H1 (cell line): ENCODE results near the gene OR2V1.

Experiments used
- CTCF ChIP-seq, 3 experiments: IDR thresholded peaks; 1 replicate in 2 of 3; 2 replicates in 1 of 3; pipeline versions ENCODE4 v1.5.1 to v1.6.1; 2011; ENCODE audit warnings: low read length in 3 of 3, mild to moderate bottlenecking in 3 of 3, inconsistent platforms in 2 of 3, low read depth in 1 of 3, moderate library complexity in 1 of 3; ENCODE audit not compliant: insufficient read depth in 1 of 3; ENCODE audit errors: control extremely low read depth in 1 of 3
- POLR2A ChIP-seq, 2 experiments: IDR thresholded peaks; 1 replicate in 1 of 2; 2 replicates in 1 of 2; pipeline ENCODE4 v1.6.1; 2011; ENCODE audit warnings: low read depth in 2 of 2, low read length in 2 of 2, mild to moderate bottlenecking in 2 of 2; ENCODE audit errors: control extremely low read depth in 1 of 2

GRCh38 chr5:181081989-181082388 lies 49.0 kb downstream of the OR2V1 start:
- TF ChIP-seq CTCF (IDR thresholded peaks at IDR 0.05; ENCODE audit: control extremely low read depth in 1 of 3, insufficient read depth in 1 of 3, low read depth in 1 of 3, low read length in 3 of 3): no peak
- TF ChIP-seq POLR2A (IDR thresholded peaks at IDR 0.05; ENCODE audit: control extremely low read depth in 1 of 2, low read depth in 2 of 2, low read length in 2 of 2): no peak
